CD14-positive monocyte (primary cell): ENCODE results near the gene THSD4. TPM values are rescaled to one million over a fixed set of nuclear protein-coding genes. Genes with fewer than 3 reads are reported as not detected.

ENCODE experiments used
- DNase-seq, 3 donors: peaks; one replicate each; pipeline ENCODE4 v3.0.0-alpha.2; 2011 to 2022
- H2AFZ ChIP-seq: 2 replicates; pipeline ENCODE4 v1.6.0; 2012; ENCODE audit warnings: mild to moderate bottlenecking, low read depth, low read length, inconsistent platforms; ENCODE audit not compliant: insufficient read depth, poor library complexity, severe bottlenecking
- H3K27ac ChIP-seq, 2 donors: 1 replicate in 1 of 2; 2 replicates in 1 of 2; pipeline ENCODE4 v1.5.1; 2012 to 2013; ENCODE audit warnings: low read length in 2 of 2, control low read depth in 1 of 2, inconsistent platforms in 1 of 2, low read depth in 1 of 2, mild to moderate bottlenecking in 1 of 2
- H3K27me3 ChIP-seq, 2 donors: one replicate each; pipeline versions ENCODE4 v1.6.0 to v1.6.1; 2011 to 2013; ENCODE audit warnings: low read length in 2 of 2; ENCODE audit not compliant: control insufficient read depth in 2 of 2, insufficient read depth in 2 of 2
- H3K36me3 ChIP-seq, 2 donors: replicated peaks in 1 of 2; 1 replicate in 1 of 2; 2 replicates in 1 of 2; pipeline versions ENCODE4 v1.5.1 to v1.6.1; 2012 to 2013; ENCODE audit warnings: low read length in 2 of 2, control low read depth in 1 of 2, inconsistent platforms in 1 of 2, mild to moderate bottlenecking in 1 of 2; ENCODE audit not compliant: insufficient read depth in 2 of 2, control insufficient read depth in 1 of 2
- H3K4me1 ChIP-seq, 2 donors: 1 replicate in 1 of 2; 2 replicates in 1 of 2; pipeline versions ENCODE4 v1.5.1 to v1.6.1; 2012 to 2013; ENCODE audit warnings: low read length in 2 of 2, control low read depth in 1 of 2, inconsistent platforms in 1 of 2, mild to moderate bottlenecking in 1 of 2, moderate library complexity in 1 of 2; ENCODE audit not compliant: insufficient read depth in 2 of 2, control insufficient read depth in 1 of 2
- H3K4me2 ChIP-seq: replicated peaks from 2 replicates; pipeline ENCODE3; 2012; ENCODE audit warnings: low read length, moderate library complexity, mild to moderate bottlenecking; ENCODE audit not compliant: poor library complexity, severe bottlenecking; ENCODE audit errors: extremely low read depth
- H3K4me3 ChIP-seq, 3 experiments: fragments of 200-600 bp in 1 of 3; sonication (generic) in 1 of 3; replicated peaks in 1 of 3; 1 replicate in 2 of 3; 2 replicates in 1 of 3; pipeline ENCODE4 v1.5.1; 2011 to 2013; ENCODE audit warnings: low read length in 3 of 3, mild to moderate bottlenecking in 3 of 3, control low read depth in 2 of 3, low read depth in 2 of 3, inconsistent platforms in 1 of 3, moderate library complexity in 1 of 3
- H3K79me2 ChIP-seq: 2 replicates; pipeline ENCODE4 v1.6.0; 2012; ENCODE audit warnings: mild to moderate bottlenecking, control low read depth, inconsistent platforms, low read length, moderate library complexity; ENCODE audit not compliant: insufficient read depth
- H3K9ac ChIP-seq: 2 replicates; pipeline ENCODE4 v1.6.0; 2017; ENCODE audit warnings: low read length, mild to moderate bottlenecking; ENCODE audit not compliant: insufficient read depth, poor library complexity, severe bottlenecking
- H3K9me3 ChIP-seq, 2 donors: replicated peaks in 1 of 2; 1 replicate in 1 of 2; 2 replicates in 1 of 2; pipeline versions ENCODE4 v1.5.1 to v1.6.1; 2012 to 2013; ENCODE audit warnings: low read length in 2 of 2, control low read depth in 1 of 2; ENCODE audit not compliant: control insufficient read depth in 1 of 2, insufficient read depth in 1 of 2
- H4K20me1 ChIP-seq: 2 replicates; pipeline ENCODE4 v1.6.0; 2012; ENCODE audit warnings: mild to moderate bottlenecking, low read length, control low read depth, moderate library complexity; ENCODE audit not compliant: insufficient read depth
- H3K27ac Mint-ChIP-seq, 7 donors: one replicate each; pipeline ENCODE4 v1.8.0; 2020; ENCODE audit warnings: mild to moderate bottlenecking in 7 of 7, mixed read lengths in 7 of 7, moderate library complexity in 6 of 7, inconsistent platforms in 2 of 7
- H3K27me3 Mint-ChIP-seq, 3 donors: one replicate each; pipeline ENCODE4 v1.8.0; 2021 to 2022; ENCODE audit warnings: low read depth in 3 of 3, mild to moderate bottlenecking in 3 of 3, mixed read lengths in 3 of 3, moderate library complexity in 3 of 3, inconsistent platforms in 1 of 3
- H3K36me3 Mint-ChIP-seq, 2 donors: one replicate each; pipeline ENCODE4 v1.8.0; 2020; ENCODE audit warnings: mixed read lengths in 2 of 2, inconsistent platforms in 1 of 2, mild to moderate bottlenecking in 1 of 2
- H3K4me1 Mint-ChIP-seq: one replicate; pipeline ENCODE4 v1.8.0; 2020; ENCODE audit warnings: mild to moderate bottlenecking, mixed read lengths
- H3K4me3 Mint-ChIP-seq, 2 donors: one replicate each; pipeline ENCODE4 v1.8.0; 2020; ENCODE audit warnings: mild to moderate bottlenecking in 2 of 2, mixed read lengths in 2 of 2, moderate library complexity in 1 of 2
- H3K9me3 Mint-ChIP-seq, 7 donors: one replicate each; pipeline ENCODE4 v1.8.0; 2020 to 2022; ENCODE audit warnings: mixed read lengths in 7 of 7, mild to moderate bottlenecking in 6 of 7, moderate library complexity in 6 of 7, inconsistent platforms in 2 of 7
- CTCF ChIP-seq: fragments of 200-600 bp; IDR thresholded peaks from one replicate; pipeline ENCODE4 v1.8.0; 2022; ENCODE audit warnings: antibody characterized with exemption, mild to moderate bottlenecking
- WGBS: methylation state at CpG from one replicate; pipeline ENCODE4 v1.1.5; 2013; ENCODE audit warnings: missing lambda C conversion rate; ENCODE audit not compliant: insufficient coverage; 5-methylcytosine and 5-hydroxymethylcytosine counted together
- intact Hi-C, 2 donors: fragments of 100-400 bp; cut with micrococcal nuclease; formaldehyde crosslinking; loops; one replicate each; pipeline versions ENCODE4 v1.15.0 to v1.15.1; 2023
- polyA plus RNA-seq, 3 donors: library from polyadenylated mRNA; depleted of rRNA in 1 of 3; unstranded in 2 of 3; stranded (reverse) in 1 of 3; fragments of 300-500 nt in 2 of 3; fragments of >200 nt in 1 of 3; fragmentation: Illumina TruSeq in 2 of 3; gene quantifications; 1 replicate in 2 of 3; 2 replicates in 1 of 3; pipeline ENCODE4 v1.2.3, GENCODE V29; 2012 to 2021

Gene THSD4
- polyA plus RNA-seq, 3 donors: not detected

- Mint-ChIP-seq H3K9me3 (peaks cover 0 to 6% (median 3%) of the 10 kb centered on the region in 7 donors), H3K36me3 (no peaks in the 10 kb centered on the region), H3K4me1 (no peaks in the 10 kb centered on the region), H3K27me3 (peaks cover 3 to 6% (median 4%) of the 10 kb centered on the region in 3 donors), H3K4me3 (no peak overlapping the region), H3K27ac (no peak overlapping the region)
- Histone ChIP-seq H3K9ac (no peak overlapping the region), H3K36me3 (no peaks in the 10 kb centered on the region), H3K27ac (no peak overlapping the region), H3K4me2 (no peak overlapping the region), H3K4me1 (no peaks in the 10 kb centered on the region), H4K20me1 (no peaks in the 10 kb centered on the region), H3K79me2 (no peaks in the 10 kb centered on the region), H3K27me3 (no peaks in the 10 kb centered on the region), H3K9me3 (no peaks in the 10 kb centered on the region), H3K4me3 (no peak overlapping the region), H2AFZ (no peak overlapping the region)
- intact Hi-C loops: no loop called here
- no peak for DNase-seq
- 76% methylated on average over 5 of the region's 10 CpGs for WGBS
- no peak for TF ChIP-seq CTCF
These were observed 124.5 kb downstream of the THSD4 start for GRCh38 chr15:71239592-71240364.

- no peak for DNase-seq
- Histone ChIP-seq H2AFZ (no peak overlapping the region), H3K27ac (no peak overlapping the region), H3K27me3 (no peaks in the 10 kb centered on the region), H3K9me3 (no peaks in the 10 kb centered on the region), H3K9ac (no peak overlapping the region), H4K20me1 (no peaks in the 10 kb centered on the region), H3K4me1 (no peaks in the 10 kb centered on the region), H3K79me2 (no peaks in the 10 kb centered on the region), H3K4me2 (no peak overlapping the region), H3K36me3 (no peaks in the 10 kb centered on the region), H3K4me3 (no peak overlapping the region)
- H3K36me3 Mint-ChIP-seq: no peaks in the 10 kb centered on the region
- peaks cover 0 to 4% (median 2%) of the 10 kb centered on the region in 7 donors for H3K9me3 Mint-ChIP-seq
- no peaks in the 10 kb centered on the region for H3K4me1 Mint-ChIP-seq
- WGBS: 91% methylated on average over 6 of the region's 6 CpGs
- no peak overlapping the region for H3K27ac Mint-ChIP-seq
- no peak overlapping the region for H3K4me3 Mint-ChIP-seq
- H3K27me3 Mint-ChIP-seq: peaks cover 1 to 4% (median 3%) of the 10 kb centered on the region in 3 donors
- intact Hi-C loops: no loop called here
- TF ChIP-seq CTCF: no peak
These were observed 127.0 kb downstream of the THSD4 start for GRCh38 chr15:71242292-71242691.
